T47D (cell line): Measurements from ENCODE around the gene USP6NL.

Experiments
- DNase-seq, 2 experiments: peaks; one replicate each; pipeline versions ENCODE4 v3.0.0 to v3.0.0-alpha.2; 2011 to 2012; ENCODE audit warnings: low read depth in 1 of 2, low spot score in 1 of 2
- JUND ChIP-seq: IDR thresholded peaks from 2 replicates; pipeline ENCODE4 v1.6.1; 2012; ENCODE audit warnings: low read depth
- in situ Hi-C: cut with HindIII; loops from 2 replicates; pipeline ENCODE4 v1.10.0; 2016; ENCODE audit warnings: low sequenced_read_pairs, low pct_unique_long_range_greater_than_20kb

The USP6NL gene

DNA sequence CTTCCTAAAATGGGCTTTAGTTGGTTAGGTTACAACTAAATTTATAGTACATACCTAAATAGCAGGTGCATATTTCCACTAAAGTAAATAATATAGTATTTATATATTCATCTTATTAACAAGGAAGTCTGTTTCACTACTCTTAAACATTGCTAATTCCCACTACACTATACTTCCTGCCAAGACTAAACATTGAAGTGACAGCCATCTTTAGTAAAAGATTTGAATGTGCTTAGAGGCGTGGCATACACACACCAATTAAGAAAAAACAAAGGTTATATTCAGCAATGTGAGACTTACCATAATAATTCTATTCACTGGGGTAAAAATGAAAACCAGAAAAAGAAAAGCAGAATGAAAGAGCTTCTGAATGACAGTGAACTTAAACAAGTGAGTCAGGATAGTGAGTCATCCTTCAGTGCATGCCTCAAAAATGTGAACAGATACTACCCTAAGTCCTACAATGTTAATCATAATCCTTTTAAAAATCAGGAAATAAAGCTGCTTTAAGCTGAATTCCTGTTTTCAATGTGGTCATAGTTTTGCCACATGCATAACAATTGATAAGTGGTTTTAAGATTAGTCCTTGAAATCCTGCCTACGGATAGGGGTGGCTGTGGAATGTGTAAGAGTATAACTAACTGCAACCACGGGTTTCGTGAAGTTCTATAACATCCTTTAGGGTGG, 59.4 kb downstream of the USP6NL start:
- no peak for DNase-seq
- no peak for TF ChIP-seq JUND
- in situ Hi-C loops, result no loop called here

DNA sequence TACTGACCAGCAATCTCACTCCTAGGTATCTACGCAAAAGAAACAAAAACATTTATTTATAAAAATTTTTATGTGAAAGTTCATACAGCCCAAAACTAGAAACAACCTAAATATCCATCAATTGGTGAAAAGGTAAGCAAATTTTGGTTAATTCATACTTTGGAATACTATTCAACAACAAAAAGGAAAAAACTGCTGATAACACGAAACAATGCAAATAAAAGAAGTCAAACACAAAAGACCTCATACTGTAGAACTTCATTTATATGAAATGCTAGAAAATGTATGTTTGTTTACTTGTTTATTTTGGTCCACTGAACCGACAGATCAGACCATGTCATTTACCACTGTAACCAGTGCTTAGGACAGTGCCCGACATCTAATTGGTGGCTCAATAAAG, 60.3 kb downstream of the USP6NL start:
- DNase-seq, result no peak
- in situ Hi-C loops, result no loop called here

DNA sequence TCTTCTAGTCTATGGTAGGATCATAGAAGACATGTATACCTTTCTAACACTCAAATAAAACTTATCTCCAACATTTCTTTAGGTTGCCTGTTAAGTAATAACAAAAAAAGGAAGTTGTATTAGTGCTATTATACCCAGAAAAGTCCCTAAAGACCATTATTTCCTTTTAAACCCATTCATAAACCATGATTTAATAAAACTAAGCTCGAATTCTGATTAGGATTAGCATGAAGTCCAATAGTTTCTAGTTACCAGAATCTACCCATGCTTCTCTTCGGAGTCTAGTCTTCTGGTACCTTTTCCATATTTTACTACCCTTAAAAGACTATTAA, 62.7 kb downstream of the USP6NL start:
- in situ Hi-C loops, result no loop called here
- DNase-seq, result no peak
- TF ChIP-seq JUND, result no peak

More for the DNA sequence above, 60.3 kb downstream of the USP6NL start:
- no peak for TF ChIP-seq JUND

DNA sequence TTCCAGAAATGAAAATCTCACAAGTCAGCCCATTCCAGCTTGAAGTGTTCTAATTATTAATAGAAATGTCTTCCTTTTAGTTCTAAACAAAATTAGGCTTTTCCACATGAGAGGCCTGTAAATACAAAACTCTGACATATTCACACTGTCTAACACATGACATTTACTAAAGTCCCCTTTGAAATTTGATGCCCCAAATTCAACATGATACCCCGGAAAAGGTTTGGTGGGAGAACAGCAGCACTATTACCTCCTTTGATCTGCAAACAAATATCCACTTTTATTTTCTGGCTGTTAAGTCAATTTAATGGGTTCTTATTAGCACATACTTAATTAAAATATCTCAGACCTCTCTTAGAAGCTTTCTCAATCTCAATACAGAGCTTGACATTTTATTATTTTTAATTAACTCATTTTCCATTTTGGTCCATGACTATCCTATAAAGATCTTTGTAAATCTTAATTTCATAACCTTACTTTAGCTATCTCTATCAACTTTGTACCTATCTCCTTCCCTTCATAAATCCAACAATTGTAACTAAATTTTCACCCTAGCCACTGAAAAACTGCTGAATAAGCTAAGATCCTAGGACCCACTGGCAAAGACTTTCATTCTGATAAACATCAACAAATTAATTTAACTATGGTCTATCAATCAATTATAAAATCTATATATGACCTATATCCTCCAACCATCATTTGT, 63.2 kb downstream of the USP6NL start:
- DNase-seq, result no peak
- TF ChIP-seq JUND, result no peak
- in situ Hi-C loops, result no loop called here

DNA sequence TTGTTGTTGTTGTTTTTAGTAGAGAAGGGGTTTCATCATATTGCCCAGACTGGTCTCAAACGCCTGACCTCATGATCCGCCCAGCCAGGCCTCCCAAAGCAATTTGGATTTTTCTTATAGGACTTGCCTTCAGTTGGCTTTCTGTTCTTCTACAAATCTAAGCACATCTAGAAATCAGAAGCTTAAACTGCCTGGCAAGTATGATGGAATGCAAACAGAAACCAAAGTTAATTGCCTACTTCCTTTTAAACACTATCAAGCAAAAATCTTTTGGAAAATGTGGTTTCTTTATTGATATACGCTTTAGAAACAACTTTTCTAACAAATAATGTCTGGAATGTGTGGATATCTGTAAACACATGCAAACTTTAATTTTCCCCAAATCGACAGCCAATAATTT, 64.9 kb downstream of the USP6NL start:
- in situ Hi-C loops, result no loop called here
- no peak for TF ChIP-seq JUND
- DNase-seq, result peak in 1 of 2 experiments; percentile 20

DNA sequence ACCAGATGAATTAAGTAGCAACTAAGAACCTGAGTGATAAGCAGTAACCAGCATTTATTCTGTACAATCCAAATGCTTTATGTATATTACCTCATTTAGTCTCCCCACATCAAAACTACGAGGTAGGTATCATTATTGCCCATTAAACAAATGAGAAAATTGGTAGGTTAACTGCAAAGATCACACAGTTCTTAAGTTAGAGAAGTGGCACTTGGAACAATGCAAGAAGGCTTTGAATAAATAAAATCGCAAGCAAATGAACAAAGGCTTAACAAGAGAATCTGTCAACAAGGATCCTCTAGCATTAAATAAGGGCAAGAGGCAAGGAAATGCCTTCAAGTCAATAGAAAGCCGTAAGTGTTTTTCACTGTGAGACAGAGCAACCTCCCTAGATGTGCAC, 70.2 kb downstream of the USP6NL start:
- in situ Hi-C loops, result no loop called here
- no peak for TF ChIP-seq JUND
- DNase-seq, result no peak

DNA sequence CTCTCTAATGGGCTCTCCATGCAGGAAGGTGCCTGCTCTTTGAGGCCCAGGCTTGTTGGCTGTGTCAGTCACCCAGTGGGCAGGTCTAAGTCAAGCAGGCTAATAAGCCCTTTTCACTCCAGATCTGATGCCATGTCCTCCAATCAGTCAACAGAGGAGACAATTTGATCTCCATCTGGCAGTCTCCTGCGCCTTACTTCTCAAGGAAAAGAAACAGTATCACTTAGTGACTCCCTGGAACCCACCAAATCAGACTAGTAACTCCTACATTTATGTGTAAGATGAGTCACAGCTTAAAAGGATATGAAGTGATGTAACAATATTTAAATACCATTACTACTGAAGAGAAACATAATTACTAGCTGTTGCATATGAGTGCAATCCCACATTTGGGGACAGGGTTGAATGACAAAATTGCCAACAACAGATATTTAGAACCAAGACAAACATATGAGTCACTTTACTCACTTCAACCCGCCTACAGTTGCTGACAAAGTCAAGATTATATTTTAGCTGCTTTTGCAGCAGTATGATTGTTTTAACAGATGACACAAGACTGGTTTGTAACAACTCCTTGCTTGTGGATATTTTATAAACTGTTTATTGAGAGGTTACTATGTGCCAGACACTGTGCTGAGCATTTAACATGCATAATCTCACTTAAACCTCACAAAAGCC, 72.1 kb downstream of the USP6NL start:
- TF ChIP-seq JUND, result no peak

DNA sequence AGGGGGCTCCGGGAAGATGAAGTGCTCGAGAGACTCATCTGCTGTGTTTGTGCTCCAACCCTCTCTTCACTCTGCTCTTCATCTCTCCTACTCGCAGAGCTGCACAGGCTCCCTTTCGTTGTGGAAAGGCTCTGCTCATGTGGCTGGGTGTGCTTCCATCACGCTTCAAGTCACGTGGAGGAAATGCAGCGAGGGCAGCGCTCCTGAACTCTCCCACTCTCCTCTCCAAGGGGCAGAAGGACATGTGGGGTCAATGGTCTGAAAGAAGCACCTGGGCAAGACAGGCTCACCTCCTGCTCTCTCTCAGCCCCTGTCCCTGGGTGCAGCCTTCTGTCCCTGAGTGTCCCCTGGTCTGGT, 72.6 kb downstream of the USP6NL start:
- DNase-seq, result no peak
- TF ChIP-seq JUND, result no peak
- in situ Hi-C loops, result no loop called here

More for the DNA sequence above, 72.1 kb downstream of the USP6NL start:
- DNase-seq, result no peak
- in situ Hi-C loops, result no loop called here

DNA sequence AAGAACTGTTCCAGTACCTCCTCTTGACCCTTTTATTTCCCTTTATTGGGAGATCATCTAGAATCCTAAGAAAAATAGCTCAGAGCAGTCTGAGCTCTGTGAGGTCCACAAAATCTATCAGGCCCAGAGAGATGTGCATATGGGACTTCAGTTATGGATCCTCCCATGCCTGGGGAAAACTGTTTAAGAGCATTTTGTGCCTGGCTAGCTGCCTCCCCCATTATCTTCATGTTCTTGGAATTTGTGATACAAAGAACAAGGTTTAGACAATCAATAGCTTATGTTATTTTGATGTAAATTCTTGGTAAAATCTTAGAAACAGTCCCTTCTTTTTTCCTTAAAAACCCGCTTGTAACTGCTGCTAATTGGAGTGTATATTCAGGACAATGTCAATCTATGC, 75.2 kb downstream of the USP6NL start:
- in situ Hi-C loops, result no loop called here
- DNase-seq, result no peak
- TF ChIP-seq JUND, result no peak

DNA sequence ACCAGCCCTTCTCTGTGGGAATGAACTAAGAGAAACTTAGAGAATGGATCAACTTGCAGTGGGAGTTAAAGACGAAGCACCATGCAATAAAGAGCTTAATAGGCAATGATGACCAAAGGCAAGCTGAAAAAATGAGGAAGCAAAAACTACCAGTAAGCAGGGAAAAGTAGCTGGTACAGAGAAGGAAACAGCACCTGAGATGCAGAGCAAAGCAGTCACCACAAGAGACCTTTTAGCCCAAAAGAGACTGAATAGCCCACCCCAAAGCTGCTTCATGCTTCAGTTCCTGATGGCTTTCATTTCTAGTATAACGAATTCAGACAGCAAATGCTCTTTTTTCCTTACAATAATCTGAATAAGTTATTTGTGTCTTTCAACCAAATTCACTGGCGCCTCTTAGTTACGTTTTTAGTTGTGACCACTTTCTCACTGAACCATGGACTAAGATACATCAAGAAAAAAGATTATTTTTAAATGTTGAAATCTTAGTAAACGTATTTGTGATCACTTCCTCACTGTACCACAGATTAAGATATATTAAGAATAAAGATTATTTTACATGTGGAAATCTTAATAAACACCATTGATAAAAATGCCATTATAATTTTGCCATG, 76.0 kb downstream of the USP6NL start:
- in situ Hi-C loops, result no loop called here
- TF ChIP-seq JUND, result no peak
- DNase-seq, result no peak

DNA sequence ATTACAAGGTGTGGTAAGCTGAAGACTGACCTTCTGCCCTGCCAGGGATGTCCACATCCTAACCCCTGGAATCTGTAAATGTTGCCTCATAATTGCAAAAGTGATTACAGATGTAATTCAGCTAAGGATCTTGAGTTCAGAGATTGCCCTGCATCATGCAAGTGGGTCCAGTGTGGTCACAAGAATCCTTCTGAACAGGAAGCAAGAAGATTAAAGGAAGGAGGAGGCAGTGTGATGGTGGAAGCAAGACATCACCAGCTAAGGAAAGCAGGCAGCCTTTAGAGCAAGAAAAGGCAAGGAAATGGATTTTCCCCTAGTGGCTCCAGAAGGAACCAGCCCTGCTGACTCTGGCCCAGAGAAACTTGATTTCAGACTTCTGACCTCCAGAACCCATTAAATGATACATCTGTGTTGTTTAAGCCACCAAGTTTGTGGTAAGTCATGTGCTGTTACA, 78.1 kb downstream of the USP6NL start:
- no peak for DNase-seq
- in situ Hi-C loops, result no loop called here
- no peak for TF ChIP-seq JUND

DNA sequence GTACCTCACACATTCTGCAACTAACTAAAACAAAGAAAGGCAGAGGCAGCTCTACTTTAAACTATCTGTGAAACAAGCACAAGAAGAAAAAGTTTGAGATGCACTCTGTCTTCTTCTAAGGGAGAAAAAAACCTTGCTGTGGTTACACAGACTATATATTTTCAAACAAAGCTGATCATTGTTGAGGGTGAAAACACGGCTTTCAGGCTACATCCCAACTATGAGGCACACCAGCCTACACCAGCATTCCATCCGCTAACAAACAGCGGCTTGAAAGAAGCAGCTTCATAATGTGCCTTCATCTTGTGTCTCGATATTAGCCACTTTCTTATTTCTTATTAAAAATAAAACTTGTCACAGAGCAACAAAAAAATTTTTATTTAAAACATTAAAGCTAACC, 79.1 kb downstream of the USP6NL start:
- in situ Hi-C loops, result no loop called here
- no peak for TF ChIP-seq JUND
- no peak for DNase-seq

DNA sequence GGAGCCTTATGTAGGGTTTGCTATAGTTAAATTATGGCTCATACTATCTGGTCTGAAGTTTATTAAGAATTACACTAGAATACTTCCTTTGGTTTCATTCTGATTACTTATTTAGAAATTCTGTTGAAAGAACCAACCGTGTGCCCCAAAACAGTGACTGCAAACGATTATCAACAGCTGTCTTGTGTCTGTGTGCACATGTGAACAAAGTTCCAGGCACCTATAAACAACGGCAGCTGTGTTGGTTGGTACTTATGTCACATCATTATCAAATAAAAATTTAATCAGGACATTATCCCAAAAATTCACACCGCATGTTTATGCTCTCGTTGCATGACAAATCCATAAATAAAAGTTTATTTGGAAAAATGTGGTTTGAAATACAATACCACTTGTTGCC, 80.6 kb downstream of the USP6NL start:
- no peak for DNase-seq
- TF ChIP-seq JUND, result no peak
- in situ Hi-C loops, result no loop called here
